Cortex of kidney (tissue), 1 donor: Measurements from ENCODE around the gene SSTR5.
"Not testable (repeated sequence)": the region's sequence is repeated elsewhere in the genome, so short reads cannot be mapped to it uniquely, and the experiment has no call there.

ENCODE experiments used
- DNase-seq: peaks from one replicate; lab custom pipeline; 2025; lab: John Stamatoyannopoulos, UW

Gene SSTR5

DNA sequence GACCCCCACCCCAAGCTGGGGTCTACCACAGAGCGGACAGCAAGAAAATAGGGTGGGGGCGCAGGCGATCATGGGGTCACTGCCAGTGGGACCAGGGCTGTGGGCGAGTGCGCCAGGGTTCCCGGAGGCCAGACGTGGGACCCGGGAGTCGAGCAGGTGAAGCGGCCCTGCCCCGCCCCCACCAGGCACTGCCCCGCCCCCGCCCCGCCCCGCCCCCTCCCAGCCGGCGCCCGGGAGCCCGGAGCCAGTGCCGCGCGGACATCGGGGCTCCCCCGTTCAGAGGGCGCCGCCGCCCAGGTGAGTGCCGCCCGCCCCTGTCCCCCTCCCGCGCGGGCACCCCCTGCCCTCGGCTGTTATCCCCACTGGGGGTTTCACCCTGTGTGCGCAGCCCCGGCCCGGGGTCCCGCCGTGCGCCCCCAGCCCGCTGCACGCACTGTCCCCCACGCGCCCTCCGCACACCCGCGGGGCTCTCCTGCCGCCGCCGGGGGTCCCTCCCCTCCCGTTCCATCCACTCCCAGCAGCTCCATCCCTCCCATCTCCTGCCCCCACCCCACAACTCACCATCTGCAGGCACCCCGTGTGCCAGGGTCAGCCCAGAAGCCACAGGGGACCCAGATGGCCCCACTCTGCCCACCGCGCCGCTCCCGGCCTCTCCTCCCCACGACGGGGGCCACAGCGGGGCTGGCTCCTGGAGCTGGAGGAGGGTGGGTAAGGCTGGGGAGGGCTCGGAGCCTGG, at the start of gene SSTR5:
Gene SSTR5 (plus strand): TSS at position 222 of the 736 bp plus-strand sequence. CDS start 6,122 bp downstream, outside the sequence.
- DNase-seq, result no peak

DNA sequence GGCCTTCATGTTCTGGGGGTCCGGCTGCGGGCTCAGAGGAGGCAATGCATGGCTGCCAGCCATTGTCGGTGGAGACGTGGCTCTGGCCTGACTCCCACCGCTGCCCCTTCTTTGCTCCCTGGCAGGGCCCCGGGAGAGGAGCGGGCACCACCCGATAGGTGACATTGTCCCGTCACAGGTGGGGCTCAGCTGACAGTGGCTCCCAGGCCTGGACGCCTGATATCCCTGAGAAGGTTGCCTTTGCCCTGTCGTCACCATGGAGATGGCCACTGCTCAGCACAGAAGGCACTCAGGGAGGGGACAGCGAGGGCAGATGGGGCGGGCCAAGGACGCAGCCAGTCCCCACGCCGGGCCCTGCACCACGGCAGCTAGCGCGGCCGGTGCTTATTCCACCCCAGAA, 48.4 kb upstream of the SSTR5 start:
- DNase-seq, result no peak

DNA sequence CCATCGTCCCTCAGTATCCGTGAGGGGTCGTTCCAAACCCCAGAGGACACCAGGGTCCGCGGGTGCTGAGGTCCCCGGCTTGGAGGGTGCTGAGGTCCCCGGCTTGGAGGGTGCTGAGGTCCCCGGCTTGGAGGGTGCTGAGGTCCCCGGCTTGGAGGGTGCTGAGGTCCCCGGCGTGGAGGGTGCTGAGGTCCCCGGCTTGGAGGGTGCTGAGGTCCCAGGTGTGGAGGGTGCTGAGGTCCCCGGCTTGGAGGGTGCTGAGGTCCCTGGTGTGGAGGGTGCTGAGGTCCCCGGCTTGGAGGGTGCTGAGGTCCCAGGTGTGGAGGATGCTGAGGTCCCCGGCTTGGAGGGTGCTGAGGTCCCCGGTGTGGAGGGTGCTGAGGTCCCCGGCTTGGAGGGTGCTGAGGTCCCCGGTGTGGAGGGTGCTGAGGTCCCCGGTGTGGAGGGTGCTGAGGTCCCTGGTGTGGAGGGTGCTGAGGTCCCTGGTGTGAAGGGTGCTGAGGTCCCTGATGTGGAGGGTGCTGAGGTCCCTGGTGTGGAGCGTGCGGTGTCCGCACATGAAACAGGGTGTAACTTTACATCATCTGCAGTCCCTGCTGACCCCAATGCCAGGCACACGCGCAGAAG, 47.3 kb upstream of the SSTR5 start:
- not testable (repeated sequence) for DNase-seq

DNA sequence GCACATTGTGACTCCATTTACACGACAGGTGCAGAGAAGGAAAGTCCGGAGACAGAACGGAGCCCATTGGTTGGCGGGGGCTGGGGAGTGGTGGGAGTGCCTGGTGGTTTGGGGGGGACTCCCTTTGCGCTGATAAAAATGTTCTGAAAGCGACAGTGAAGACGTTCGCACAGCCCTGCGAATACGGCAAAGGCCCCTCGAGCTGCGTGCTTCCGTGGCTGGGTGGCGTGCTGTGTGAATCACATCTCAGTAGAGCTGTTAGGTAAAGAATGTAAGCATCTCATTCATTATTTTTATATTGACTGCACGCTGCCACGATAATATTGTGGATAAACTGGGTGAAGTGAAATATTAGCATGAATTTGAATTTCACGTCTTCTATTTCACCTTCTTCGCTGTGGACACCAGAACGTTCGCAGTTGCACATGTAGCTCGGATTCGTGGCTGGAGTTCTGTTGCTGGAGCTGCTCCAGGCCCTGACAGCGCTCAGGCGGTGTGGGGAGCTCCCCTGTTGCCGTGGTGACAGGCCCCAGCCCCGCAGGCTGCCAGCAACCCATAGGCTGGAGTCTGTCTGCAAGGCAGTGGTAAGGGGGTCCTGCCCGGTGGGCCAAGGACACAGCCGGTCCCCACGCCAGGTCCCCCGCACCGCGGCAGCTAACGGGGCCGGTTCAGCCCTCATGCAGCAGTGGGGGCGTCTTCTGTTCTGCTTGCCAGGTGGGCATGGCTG, 46.3 kb upstream of the SSTR5 start:
- DNase-seq, result no peak

DNA sequence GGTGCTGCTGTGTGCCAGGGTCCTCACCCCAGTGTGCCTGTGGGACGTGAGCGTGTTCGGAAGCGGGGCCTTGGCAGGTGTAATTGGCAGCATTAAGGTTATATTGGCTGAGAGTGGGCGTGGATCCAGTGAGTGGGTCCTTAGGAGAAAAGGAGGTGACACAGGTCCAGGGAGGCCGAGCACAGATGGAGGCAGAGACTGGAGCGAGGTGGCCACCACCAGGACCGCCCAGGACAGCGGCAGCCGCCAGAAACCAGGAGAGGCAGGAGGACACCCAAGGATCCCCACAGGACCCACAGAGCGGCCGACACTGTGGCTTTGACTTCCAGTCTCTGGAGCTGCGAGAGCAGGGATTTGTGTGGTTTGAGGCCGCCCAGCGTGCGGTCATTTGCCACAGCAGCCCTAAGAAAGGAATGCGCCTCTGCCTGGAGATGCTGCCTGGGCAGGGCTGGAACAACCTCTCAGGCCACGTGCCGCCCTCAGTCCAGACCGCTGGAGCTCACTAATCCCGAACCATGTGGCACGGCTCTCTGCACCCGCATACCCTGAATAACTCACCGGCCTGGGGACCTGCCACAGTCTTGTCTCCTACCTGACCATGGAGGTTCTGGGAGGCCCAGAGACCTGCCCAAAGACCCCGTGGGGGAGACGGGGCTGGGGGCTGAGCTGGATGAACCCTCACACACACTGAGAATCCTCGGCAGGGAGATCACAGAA, 45.6 kb upstream of the SSTR5 start:
- DNase-seq, result no peak

DNA sequence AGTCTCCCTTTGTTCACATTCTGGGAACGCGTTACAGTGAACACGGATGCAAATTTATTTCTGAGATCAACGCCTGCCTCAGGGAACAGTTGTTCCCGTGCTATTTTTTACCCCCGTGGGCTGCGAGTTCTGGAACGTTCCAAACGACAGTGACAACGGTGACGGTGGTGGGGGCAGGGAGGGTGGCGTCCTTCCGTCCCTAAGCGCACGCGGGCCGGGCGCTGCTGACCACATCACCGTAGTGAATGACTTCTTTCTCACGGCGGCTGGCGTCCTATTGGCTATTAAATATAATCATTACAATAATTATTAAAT, 45.1 kb upstream of the SSTR5 start:
- no peak for DNase-seq

DNA sequence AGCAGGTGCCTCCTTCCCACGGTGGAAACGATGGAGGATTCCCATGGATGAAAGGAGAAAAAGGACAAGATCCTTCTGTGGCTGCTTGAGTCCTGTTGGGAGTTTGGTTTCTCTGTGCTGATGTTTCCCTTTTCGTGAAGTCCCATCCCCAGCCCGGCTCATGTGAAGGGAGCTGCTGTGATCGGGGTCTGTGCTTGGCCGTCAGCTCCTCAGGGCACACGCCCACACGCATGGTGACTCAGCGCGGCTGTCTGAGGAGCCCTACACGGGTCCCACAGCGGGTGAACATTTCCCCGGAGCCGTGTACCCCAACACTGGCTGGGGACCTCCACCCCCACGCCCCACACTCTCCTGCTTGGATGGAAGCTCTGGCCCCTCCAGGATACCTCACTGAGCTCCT, 44.5 kb upstream of the SSTR5 start:
- no peak for DNase-seq

DNA sequence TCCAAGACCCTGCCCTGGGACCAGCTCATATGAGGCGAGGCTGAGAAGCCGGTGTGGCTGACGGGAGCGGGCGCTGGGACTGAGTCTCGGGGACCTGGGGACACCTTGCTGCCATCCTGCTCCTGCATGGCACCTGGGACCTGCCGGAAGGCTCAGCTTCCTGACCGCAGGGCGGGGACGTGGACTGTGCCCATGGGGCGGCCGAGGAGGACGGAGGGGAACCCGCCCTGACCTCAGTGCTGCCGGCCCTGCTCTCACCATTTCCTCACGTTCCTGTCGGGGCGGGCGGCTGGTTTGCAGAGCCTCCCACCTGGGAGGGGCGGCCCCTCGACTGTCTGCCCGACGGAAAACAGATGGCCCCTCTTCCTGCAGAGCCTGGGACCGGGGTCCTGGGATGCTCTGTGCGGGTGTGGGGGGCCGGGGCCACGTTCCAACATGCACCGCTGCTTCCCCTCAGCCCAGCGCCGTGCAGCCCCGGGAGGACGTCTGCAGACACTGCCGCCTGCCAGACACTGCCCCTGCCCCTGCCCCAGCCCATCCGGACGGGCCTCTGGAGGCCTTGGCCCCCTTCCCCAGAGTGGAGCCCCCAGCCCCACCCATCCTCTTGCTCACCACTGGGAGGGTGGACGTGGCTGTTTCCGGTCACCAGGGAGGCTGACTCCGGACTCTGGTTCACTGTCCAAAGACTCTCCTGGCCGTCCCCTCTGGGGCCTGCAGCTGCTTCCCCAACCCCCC, 43.9 kb upstream of the SSTR5 start:
- no peak for DNase-seq

DNA sequence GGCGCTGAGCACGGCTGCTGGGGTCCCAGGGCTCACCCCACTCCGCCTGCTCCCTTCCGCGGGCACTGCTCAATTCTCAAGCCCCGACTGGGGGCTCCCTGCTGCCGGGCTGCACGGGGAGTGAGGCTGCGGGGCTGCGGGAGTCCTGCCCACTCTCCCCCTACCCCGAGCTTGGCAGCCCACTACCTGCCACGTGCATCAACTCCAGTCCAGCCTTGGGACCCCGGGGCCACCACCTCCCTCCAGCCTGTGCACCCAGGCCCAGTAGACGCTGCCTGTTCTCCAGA, 43.3 kb upstream of the SSTR5 start:
- DNase-seq, result no peak

DNA sequence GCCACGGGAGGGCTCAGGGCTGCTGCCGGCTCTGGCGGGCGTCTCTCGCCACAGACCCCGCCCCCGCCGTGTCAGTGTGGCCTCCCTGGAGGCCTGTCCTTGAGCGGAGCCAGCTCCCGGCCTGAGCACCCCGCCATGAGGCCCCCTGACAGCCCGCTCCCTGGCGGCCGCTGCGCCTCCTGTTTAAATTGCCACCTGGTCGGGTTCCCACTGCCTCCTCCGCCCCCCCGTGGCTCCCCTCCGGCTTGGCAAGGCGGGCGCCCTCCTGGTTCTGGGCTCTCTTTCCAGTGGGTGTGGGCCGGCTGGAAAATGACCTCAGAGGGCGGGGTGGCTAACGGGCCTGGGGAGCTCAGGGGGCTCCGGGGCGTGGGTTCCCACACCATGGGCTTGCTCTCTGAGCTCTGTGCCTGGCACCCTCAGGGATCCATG, 42.1 kb upstream of the SSTR5 start:
- DNase-seq, result no peak

DNA sequence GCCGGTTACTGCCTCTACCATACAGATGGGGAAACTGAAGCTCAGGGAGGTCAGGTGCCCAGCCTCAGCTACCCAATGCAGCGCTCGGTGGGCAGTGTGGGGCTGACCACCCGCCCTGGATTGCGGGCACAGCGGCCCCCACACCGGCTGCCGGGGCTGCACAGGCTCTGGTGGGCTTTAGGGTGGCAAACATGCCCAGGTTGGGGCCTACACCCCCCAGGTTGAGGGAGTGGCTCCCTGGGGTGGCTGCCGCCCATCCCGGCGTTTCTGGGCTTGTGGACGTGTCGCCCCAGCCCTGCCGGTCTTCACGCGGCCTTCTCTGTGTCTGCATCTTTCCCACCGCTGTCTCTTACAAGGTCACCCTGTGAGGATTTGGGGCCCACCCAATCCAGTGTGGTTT, 40.9 kb upstream of the SSTR5 start:
- DNase-seq, result no peak

DNA sequence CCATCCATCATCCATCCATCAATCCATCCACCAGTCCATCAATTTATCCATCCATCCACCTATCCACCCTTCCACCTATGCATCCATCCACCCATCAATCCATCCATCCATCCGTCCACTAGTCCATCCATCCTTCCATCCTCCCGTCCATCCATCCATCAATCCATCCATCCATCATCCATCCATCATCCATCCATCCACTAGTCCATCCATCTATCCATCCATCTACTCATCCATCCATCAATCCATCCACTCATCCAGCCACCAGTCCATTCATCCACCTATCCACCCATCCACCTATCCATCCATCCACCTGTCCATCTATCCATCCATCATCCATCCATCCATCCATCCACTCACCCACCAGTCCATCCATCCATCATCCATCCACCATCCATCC, 39.9 kb upstream of the SSTR5 start:
- no peak for DNase-seq

DNA sequence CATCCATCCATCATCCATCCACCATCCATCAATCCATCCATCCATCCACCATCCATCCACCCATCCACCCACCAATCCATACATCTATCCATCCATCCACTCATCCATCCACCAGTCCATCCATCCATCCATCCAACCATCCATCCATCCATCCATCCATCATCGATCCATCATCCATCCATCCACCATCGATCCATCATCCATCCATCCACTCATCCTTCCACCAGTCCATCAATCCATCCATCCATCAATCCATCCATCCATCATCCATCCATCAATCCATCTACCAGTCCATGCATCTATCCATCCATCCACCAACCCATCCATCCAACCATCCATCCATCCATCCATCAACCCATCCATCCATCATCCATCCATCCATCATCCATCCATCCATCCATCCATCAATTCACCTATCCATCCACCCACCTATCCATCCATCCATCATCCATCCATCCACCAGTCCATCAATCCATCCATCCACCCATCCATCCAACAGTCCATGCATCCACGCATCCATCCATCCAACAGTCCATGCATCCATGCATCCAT, 39.3 kb upstream of the SSTR5 start:
- DNase-seq, result no peak

DNA sequence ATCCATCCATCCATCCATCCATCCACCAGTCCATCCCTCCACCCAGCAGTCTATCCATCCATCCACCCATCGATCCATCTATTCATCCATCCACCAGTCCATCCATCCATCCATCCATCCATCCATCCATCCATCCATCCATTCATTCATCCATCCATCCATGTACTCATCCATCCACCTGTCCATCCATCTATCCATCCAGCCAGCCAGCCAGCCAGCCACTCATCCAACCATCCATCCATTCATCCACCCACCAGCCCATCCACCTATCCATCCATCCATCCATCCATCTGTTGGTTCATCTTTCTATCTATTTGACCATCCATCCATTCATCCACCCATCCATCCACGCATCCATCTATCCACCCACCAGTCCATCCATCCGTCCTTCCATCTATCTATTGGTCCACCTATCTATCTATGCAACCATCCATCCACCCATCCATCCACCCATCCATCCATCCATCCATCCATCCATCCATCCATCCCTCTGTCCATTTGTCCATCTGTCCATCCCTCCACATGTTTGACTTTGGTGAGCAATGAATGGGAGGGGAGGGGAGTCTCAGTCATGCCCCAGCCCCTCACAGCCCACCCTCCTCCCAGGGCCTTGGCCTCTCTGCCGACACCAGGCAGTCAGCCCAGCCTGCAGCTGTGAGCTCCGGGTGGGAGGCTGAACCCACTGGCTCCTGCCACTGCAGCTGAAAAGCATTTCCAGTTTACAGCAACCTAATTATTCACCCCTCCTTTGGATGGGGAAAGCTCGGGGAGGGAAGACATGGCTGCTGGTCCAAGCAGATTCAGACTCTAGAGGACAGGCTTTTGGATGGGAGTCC, 38.1 kb upstream of the SSTR5 start:
- DNase-seq, result no peak

DNA sequence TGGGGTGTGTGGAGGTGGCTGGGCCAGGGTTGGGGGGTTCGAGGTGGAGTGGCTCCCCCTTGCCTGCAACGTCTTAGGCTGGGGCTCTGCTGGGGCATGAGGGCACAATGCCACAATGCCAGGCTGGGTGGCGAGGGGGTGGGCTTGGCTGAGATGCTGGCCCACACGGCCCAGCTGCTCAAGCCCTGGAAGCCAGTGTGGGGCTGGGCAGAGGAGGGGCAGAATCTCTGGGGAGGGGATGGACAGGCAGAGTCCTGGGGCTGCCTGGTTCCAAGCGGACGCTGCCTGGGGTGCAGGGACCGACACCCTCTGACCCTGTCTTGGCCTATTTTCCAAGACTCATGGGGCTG, 37.5 kb upstream of the SSTR5 start:
- DNase-seq, result no peak

DNA sequence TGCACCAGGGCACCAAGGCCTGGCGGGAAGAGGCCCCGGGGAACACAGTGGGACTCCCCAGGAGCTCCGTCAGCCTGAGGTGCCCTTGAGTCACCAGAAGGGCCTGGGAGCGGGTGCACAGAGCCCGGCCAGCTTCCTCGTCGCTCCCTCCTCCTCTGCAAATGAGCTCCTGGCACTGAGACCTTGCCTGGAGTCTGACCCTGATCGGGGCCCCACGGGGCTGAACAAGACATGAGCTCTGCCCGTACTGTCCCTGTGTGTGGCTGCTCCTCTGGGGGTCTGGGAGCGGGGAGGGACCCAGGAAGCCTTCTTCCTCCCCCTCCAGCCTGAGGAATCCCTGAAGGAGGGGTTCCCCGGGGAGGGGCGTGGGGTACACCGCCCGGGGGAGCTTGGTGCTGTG, 36.4 kb upstream of the SSTR5 start:
- no peak for DNase-seq

DNA sequence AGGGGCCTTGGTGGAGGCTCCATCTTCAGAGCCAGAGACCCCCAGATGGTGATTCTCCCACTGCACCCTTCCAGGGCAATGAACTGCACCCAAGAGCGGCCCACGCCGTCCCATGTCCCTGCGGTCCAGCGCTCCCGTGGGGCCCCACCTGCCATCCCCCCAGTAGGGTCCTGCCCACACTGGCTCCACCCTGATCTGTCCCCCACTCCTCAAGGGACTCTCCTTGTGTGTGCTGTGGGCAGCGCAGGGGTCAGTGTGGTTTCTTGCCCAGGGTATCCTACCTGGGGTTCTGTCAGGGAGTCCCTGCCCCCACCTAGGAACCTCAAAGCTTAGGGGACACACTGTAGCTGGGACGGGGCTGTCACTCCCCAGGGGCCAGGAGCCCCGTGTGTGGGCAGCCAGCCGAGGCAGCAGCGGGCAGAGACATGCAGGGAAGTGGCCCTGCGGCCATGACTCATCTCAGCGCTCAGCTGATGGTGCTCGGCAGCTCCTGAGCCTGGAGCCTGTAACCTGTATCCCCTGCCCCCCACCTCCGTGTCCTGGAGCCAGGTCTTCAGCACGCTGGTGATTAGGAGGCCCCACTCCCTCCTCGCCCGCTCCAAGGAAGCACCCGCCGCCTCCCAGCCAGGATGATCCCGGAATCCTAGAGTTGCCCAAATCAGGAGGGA, 35.7 kb upstream of the SSTR5 start:
- DNase-seq, result no peak

DNA sequence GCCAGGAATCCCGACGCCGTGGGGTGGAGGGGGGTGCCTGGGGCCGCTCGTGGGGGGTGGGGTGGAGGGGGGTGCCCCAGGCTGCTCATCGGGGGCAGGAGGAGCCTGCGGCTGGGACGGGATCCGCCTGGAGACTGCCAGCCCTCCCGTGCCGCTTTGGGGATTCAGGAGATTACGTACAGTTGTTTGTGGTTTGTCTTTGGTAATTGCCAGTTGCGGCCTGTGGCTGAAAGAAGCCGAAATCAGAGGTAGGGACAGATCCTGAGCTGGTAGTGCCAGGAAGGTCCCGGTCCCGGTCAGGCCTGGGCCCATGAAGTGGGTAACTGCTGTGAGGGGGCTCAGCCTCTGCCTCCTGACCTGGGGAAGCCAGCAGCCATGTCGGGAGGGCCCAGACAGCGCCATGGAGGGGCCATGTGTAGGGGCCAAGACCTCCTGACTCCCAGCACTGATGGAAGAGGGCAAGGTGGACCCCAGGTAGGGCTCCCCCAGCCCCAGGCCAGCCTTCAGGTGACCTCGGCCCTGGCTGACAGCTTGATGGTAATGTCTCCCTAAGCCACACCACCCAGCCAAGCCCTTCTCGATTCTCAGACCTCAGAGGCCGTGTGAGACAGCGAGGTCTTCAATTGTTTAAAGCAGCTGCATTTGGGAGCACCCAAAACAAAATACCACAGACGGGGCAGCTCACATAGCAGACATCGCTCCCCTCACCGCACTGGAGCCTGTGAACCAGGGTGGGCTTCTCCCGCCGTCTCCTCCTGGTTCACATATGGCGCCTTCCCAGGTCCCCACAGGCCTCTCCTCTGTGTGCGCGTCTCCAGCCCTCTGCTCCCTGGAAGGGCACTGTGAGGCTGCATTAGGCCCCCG, 34.9 kb upstream of the SSTR5 start:
- DNase-seq, result no peak

DNA sequence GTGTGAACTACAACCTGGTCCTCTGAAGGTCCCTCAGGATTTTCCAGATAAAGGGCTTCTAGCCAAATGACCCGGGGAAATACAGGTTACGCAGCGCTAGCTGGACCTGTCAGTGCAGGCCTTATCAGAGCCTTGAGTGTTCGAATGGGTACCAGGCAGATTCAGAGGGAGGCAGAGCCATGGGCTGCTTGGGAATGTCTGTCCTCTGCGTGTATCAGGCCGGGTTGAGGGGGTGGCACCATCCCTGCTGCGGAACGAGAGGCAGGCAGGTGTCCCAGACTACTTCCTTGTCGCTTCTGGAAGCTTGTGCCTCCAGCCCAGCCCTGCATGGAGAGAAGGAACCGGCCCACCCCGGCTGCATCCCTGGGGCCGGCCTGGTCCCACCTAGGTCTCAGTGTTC, 33.6 kb upstream of the SSTR5 start:
- no peak for DNase-seq

DNA sequence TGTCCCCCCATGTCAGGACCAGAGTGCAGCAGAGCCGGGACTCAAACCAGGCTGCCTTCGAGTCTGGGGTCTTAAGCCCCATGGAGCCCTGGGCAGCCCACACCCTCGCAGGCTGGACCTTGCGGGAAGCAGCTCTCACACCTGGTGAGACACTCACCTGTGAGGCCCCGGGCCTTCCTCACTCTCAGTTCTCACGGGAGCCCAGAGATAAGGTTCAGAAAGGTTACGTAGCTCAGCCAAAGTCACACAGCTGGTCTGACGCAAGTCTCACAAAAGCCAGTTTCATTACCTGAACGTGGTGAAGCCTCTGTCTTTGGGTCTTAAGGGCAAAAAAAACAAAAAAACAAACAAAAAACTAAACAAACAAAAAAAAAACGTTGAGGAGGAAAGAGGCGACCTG, 32.8 kb upstream of the SSTR5 start:
- no peak for DNase-seq
